ENCODE measurements around the gene CCDC12. TPM values are rescaled to one million over a fixed set of nuclear protein-coding genes. Genes with fewer than 3 reads are reported as not detected.

CCDC12 gene
- total RNA-seq, 1 donor from 2014 or later = 17.9 TPM

- H4K20me1 ChIP-seq (ENCODE audit: low read depth) = no peaks in the 10 kb centered on the region
- no peaks in the 10 kb centered on the region for H3K79me2 ChIP-seq (ENCODE audit: low read depth)
- no peak overlapping the region for H3K4me2 ChIP-seq
- no peaks in the 10 kb centered on the region for H3K27me3 ChIP-seq
- Mint-ChIP-seq H3K4me3 (no peak overlapping the region), H3K27me3 (ENCODE audit: insufficient read depth, low read depth) (peaks cover 4% of the 10 kb centered on the region), H3K9me3 (no peaks in the 10 kb centered on the region), H3K27ac (no peak overlapping the region), H3K4me1 (peaks cover 3% of the 10 kb centered on the region), H3K36me3 (no peaks in the 10 kb centered on the region)
- H3K36me3 ChIP-seq = no peaks in the 10 kb centered on the region
- no peak overlapping the region for H3K4me3 ChIP-seq
- TF ChIP-seq EZH2 (IDR thresholded peaks at IDR 0.05) (no peak), EZH2phosphoT487 (IDR thresholded peaks at IDR 0.05) (no peak), CTCF (IDR thresholded peaks at IDR 0.05) (no peak)
- H3K9ac ChIP-seq = no peak overlapping the region
- no peak overlapping the region for H2AFZ ChIP-seq (replicated peaks)
- H3K9me3 ChIP-seq (ENCODE audit: low read depth) = no peaks in the 10 kb centered on the region
- no peaks in the 10 kb centered on the region for H3F3A ChIP-seq (ENCODE audit: low read depth)
- no peak overlapping the region for H3K27ac ChIP-seq
- no peak for DNase-seq (ENCODE audit: low spot score)
- H3K4me1 ChIP-seq = no peaks in the 10 kb centered on the region
Observed at GRCh38 chr3:47001731-47002170, 25.2 kb upstream of the CCDC12 start.

- no peaks in the 10 kb centered on the region for H3K9me3 Mint-ChIP-seq
- no peaks in the 10 kb centered on the region for H4K20me1 ChIP-seq (ENCODE audit: low read depth)
- DNase-seq (ENCODE audit: low spot score) = no peak
- no peak overlapping the region for H3K27ac Mint-ChIP-seq
- no peaks in the 10 kb centered on the region for H3K4me1 ChIP-seq
- H3K4me1 Mint-ChIP-seq = peaks cover 3% of the 10 kb centered on the region
- no peaks in the 10 kb centered on the region for H3F3A ChIP-seq (ENCODE audit: low read depth)
- no peak overlapping the region for H3K4me3 Mint-ChIP-seq
- no peak overlapping the region for H3K27ac ChIP-seq
- no peaks in the 10 kb centered on the region for H3K27me3 ChIP-seq
- no peaks in the 10 kb centered on the region for H3K79me2 ChIP-seq (ENCODE audit: low read depth)
- peaks cover 4% of the 10 kb centered on the region for H3K27me3 Mint-ChIP-seq (ENCODE audit: insufficient read depth, low read depth)
- no peaks in the 10 kb centered on the region for H3K36me3 Mint-ChIP-seq
- H3K9ac ChIP-seq = no peak overlapping the region
- no peak overlapping the region for H2AFZ ChIP-seq (replicated peaks)
- H3K36me3 ChIP-seq = no peaks in the 10 kb centered on the region
- TF ChIP-seq EZH2 (IDR thresholded peaks at IDR 0.05) = no peak
- TF ChIP-seq CTCF (IDR thresholded peaks at IDR 0.05) = no peak
- no peak for TF ChIP-seq EZH2phosphoT487 (IDR thresholded peaks at IDR 0.05)
- H3K4me3 ChIP-seq = no peak overlapping the region
- H3K9me3 ChIP-seq (ENCODE audit: low read depth) = no peaks in the 10 kb centered on the region
- no peak overlapping the region for H3K4me2 ChIP-seq
Observed at GRCh38 chr3:47000922-47001730, 24.6 kb upstream of the CCDC12 start.

GRCh38 chr3:47000198-47000815 lies 23.8 kb upstream of the CCDC12 start:
- Mint-ChIP-seq H3K27ac (peak overlapping the region; percentile 25), H3K4me1 (peaks cover 3% of the 10 kb centered on the region), H3K27me3 (ENCODE audit: insufficient read depth, low read depth) (peaks cover 4% of the 10 kb centered on the region), H3K36me3 (no peaks in the 10 kb centered on the region), H3K4me3 (no peak overlapping the region), H3K9me3 (no peaks in the 10 kb centered on the region)
- DNase-seq (ENCODE audit: low spot score) = no peak
- Histone ChIP-seq H3F3A (ENCODE audit: low read depth) (no peaks in the 10 kb centered on the region), H3K9ac (no peak overlapping the region), H3K27ac (no peak overlapping the region), H3K79me2 (ENCODE audit: low read depth) (no peaks in the 10 kb centered on the region), H4K20me1 (ENCODE audit: low read depth) (no peaks in the 10 kb centered on the region), H2AFZ (replicated peaks) (no peak overlapping the region), H3K4me2 (no peak overlapping the region), H3K9me3 (ENCODE audit: low read depth) (no peaks in the 10 kb centered on the region), H3K27me3 (no peaks in the 10 kb centered on the region), H3K4me1 (no peaks in the 10 kb centered on the region), H3K4me3 (no peak overlapping the region), H3K36me3 (no peaks in the 10 kb centered on the region)
- TF ChIP-seq EZH2phosphoT487 (IDR thresholded peaks at IDR 0.05) (no peak), CTCF (IDR thresholded peaks at IDR 0.05) (no peak), EZH2 (IDR thresholded peaks at IDR 0.05) (no peak)
